Liver (tissue), 9 donors: ENCODE results near the gene TSPAN17. TPM values are rescaled to one million over a fixed set of nuclear protein-coding genes. Genes with fewer than 3 reads are reported as not detected.

ENCODE experiments used
- DNase-seq: peaks from one replicate; pipeline ENCODE4 v3.0.0-alpha.2; 2017; ENCODE audit warnings: low spot score
- H3K27ac ChIP-seq, 2 donors: one replicate each; pipeline ENCODE4 v1.7.0; 2013; ENCODE audit warnings: inconsistent platforms in 2 of 2, low read length in 2 of 2, control low read depth in 1 of 2, low read depth in 1 of 2, mild to moderate bottlenecking in 1 of 2
- H3K27me3 ChIP-seq, 4 donors: one replicate each; pipeline versions ENCODE4 v1.6.1 to v1.7.0; 2013; ENCODE audit warnings: low read length in 3 of 4, inconsistent platforms in 1 of 4, mild to moderate bottlenecking in 1 of 4, moderate library complexity in 1 of 4; ENCODE audit not compliant: control insufficient read depth in 4 of 4, insufficient read depth in 4 of 4
- H3K36me3 ChIP-seq, 4 donors: one replicate each; pipeline versions ENCODE4 v1.6.1 to v1.7.0; 2013; ENCODE audit warnings: low read length in 3 of 4, mild to moderate bottlenecking in 3 of 4, low read depth in 1 of 4, moderate library complexity in 1 of 4; ENCODE audit not compliant: control insufficient read depth in 4 of 4, insufficient read depth in 3 of 4
- H3K4me1 ChIP-seq, 4 donors: one replicate each; pipeline versions ENCODE4 v1.6.1 to v1.7.0; 2013; ENCODE audit warnings: low read length in 3 of 4, mild to moderate bottlenecking in 3 of 4, moderate library complexity in 1 of 4; ENCODE audit not compliant: control insufficient read depth in 4 of 4, insufficient read depth in 4 of 4
- H3K4me3 ChIP-seq, 3 donors: one replicate each; pipeline versions ENCODE4 v1.6.1 to v1.7.0; 2013; ENCODE audit warnings: low read length in 3 of 3, control low read depth in 1 of 3, low read depth in 1 of 3, mild to moderate bottlenecking in 1 of 3
- H3K9ac ChIP-seq, 2 donors: one replicate each; pipeline ENCODE4 v1.7.0; 2013; ENCODE audit warnings: low read length in 2 of 2, mild to moderate bottlenecking in 2 of 2, moderate library complexity in 2 of 2, control low read depth in 1 of 2, low read depth in 1 of 2
- H3K9me3 ChIP-seq, 4 donors: one replicate each; pipeline versions ENCODE4 v1.6.1 to v1.7.0; 2013; ENCODE audit warnings: low read length in 3 of 4; ENCODE audit not compliant: control insufficient read depth in 4 of 4
- CTCF ChIP-seq: fragments of 150-350 bp; IDR thresholded peaks from 2 replicates; pipeline ENCODE4 v1.5.1; 2017; ENCODE audit warnings: improper control_type of control experiment, low read depth, low read length; ENCODE audit not compliant: missing input control
- EGR1 ChIP-seq, 2 donors: IDR thresholded peaks; 2 replicates each; pipeline ENCODE4 v1.6.1; 2016 to 2018; ENCODE audit warnings: antibody characterized with exemption in 2 of 2, low read depth in 2 of 2
- FOXA1 ChIP-seq: IDR thresholded peaks from 2 replicates; pipeline ENCODE4 v1.6.1; 2016; ENCODE audit warnings: antibody characterized with exemption
- FOXA2 ChIP-seq: IDR thresholded peaks from 2 replicates; pipeline ENCODE4 v1.6.1; 2016; ENCODE audit warnings: antibody characterized with exemption
- GABPA ChIP-seq, 2 donors: IDR thresholded peaks in 1 of 2; conservative IDR thresholded peaks in 1 of 2; 2 replicates each; pipeline ENCODE4 v1.6.1; 2016; ENCODE audit warnings: antibody characterized with exemption in 2 of 2, mild to moderate bottlenecking in 1 of 2, moderate library complexity in 1 of 2
- HNF4A ChIP-seq, 2 donors: conservative IDR thresholded peaks; 2 replicates each; pipeline ENCODE4 v1.6.1; 2016; ENCODE audit warnings: antibody characterized with exemption in 2 of 2, mild to moderate bottlenecking in 2 of 2
- HNF4G ChIP-seq: IDR thresholded peaks from 2 replicates; pipeline ENCODE4 v1.6.1; 2016; ENCODE audit warnings: antibody characterized with exemption
- NR2F2 ChIP-seq: IDR thresholded peaks from 2 replicates; pipeline ENCODE4 v1.6.1; 2016; ENCODE audit warnings: antibody characterized with exemption
- RAD21 ChIP-seq, 2 donors: IDR thresholded peaks; 2 replicates each; pipeline ENCODE4 v1.6.1; 2016; ENCODE audit warnings: antibody characterized with exemption in 2 of 2, mild to moderate bottlenecking in 2 of 2
- RXRA ChIP-seq, 2 donors: IDR thresholded peaks; 2 replicates each; pipeline ENCODE4 v1.6.1; 2017 to 2018; ENCODE audit warnings: antibody characterized with exemption in 2 of 2, mild to moderate bottlenecking in 1 of 2
- TAF1 ChIP-seq: conservative IDR thresholded peaks from 2 replicates; pipeline ENCODE4 v1.6.1; 2016; ENCODE audit warnings: antibody characterized with exemption, mild to moderate bottlenecking
- YY1 ChIP-seq: IDR thresholded peaks from 2 replicates; pipeline ENCODE4 v1.6.1; 2016; ENCODE audit warnings: antibody characterized with exemption, mild to moderate bottlenecking
- ZBTB33 ChIP-seq: IDR thresholded peaks from 2 replicates; pipeline ENCODE4 v1.6.1; 2016; ENCODE audit warnings: antibody characterized with exemption
- WGBS: extraction: QIAGEN DNeasy Blood & Tissue Kit; methylation state at CpG from one replicate; pipeline ENCODE4 v1.1.7; 2013; 5-methylcytosine and 5-hydroxymethylcytosine counted together
- polyA plus RNA-seq, 2 donors: library from polyadenylated mRNA; stranded (reverse) in 1 of 2; unstranded in 1 of 2; fragments of 200-250 nt in 1 of 2; fragments of >200 nt in 1 of 2; fragmentation: Nextera tagmentation in 1 of 2; extraction: Ambion mirVana in 1 of 2; gene quantifications; one replicate each; pipeline versions ENCODE4 v1.2.1 to v1.2.3, GENCODE V29; 2013 to 2015
- total RNA-seq, 2 donors: library from RNA; depleted of rRNA; stranded (reverse); fragments of >200 nt; gene quantifications; one replicate each; pipeline ENCODE4 v1.2.3, GENCODE V29; 2014
- TF ChIP-seq, protein P1 (sequence below): IDR thresholded peaks from 2 replicates; pipeline ENCODE4 v1.6.1; 2016; ENCODE audit warnings: antibody characterized with exemption
- TF ChIP-seq, protein P2 (sequence below): IDR thresholded peaks from 2 replicates; pipeline ENCODE4 v1.6.1; 2016; ENCODE audit warnings: antibody characterized with exemption, mild to moderate bottlenecking
- donor health status: healthy.
- donor health status: healthy.
- donor health status: healthy.
- donor health status: healthy.
- donor health status: healthy.

TSPAN17 gene
- total and polyA plus RNA-seq, 4 donors = 5.7 to 43.4 (median 16.2) TPM

DNA sequence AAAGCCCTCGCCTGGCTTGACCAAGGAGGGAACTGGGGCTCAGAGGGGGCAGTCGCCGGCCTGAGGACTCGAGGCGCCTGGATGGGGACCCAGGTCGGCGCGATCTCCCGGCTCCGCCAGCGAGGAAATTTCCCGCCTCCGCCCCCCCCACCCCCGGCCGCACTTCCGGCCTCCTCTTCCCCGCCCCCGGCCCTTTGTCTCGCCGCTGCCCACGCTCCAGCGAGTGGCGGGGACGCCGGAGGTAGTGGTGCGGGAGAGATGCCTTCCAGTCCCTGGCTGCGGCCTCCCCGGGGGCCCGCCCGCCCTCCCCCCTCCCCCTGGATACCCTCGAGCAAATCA, 36.9 kb upstream of the TSPAN17 start:
- Histone ChIP-seq H3K9ac (no peak overlapping the region), H3K9me3 (no peaks in the 10 kb centered on the region), H3K4me1 (peaks cover 0 to 9% (median 4%) of the 10 kb centered on the region in 4 donors), H3K27ac (no peak overlapping the region), H3K36me3 (no peaks in the 10 kb centered on the region), H3K4me3 (peak overlapping the region in 2 of 3 donors; percentile 47 to 71), H3K27me3 (no peaks in the 10 kb centered on the region)
- 4% methylated on average over 31 of the region's 31 CpGs for WGBS
- DNase-seq = no peak
- no peak for TF ChIP-seq GABPA (IDR thresholded peaks at IDR 0.05 in 1 of 2, conservative IDR thresholded peaks at IDR 0.05 in 1 of 2)
- TF ChIP-seq HNF4A (conservative IDR thresholded peaks at IDR 0.05) = no peak
- TF ChIP-seq CTCF = no peak
- TF ChIP-seq FOXA2 = no peak
- TF ChIP-seq YY1 = no peak
- no peak for TF ChIP-seq FOXA1
- TF ChIP-seq, protein P1, sequence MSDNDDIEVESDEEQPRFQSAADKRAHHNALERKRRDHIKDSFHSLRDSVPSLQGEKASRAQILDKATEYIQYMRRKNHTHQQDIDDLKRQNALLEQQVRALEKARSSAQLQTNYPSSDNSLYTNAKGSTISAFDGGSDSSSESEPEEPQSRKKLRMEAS = no peak
- no peak for TF ChIP-seq ZBTB33
- no peak for TF ChIP-seq RXRA (IDR thresholded peaks at IDR 0.05)
- no peak for TF ChIP-seq TAF1
- TF ChIP-seq NR2F2 = no peak
- TF ChIP-seq RAD21 (IDR thresholded peaks at IDR 0.05) = no peak
- no peak for TF ChIP-seq EGR1 (IDR thresholded peaks at IDR 0.05; ENCODE audit: low read depth in 2 of 2)
- TF ChIP-seq HNF4G = no peak

DNA sequence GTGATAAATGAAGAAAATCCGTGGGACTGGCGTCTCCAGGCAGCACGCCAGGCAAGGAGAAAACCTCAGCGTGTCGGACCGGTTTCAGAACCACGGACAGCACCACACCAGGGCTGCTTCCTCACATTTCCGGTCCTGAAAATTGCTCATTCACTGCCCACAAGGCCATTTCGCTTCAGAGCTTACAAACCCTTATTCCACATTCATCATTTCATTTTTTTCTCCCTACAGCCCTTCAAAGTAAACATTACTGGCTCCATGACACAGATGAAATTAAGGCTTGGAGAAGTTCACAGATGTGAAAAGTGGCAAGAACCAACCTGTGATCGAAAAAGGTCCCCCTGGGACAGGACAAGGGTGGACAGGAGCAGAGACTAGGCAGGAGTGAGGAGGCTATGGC, 35.8 kb upstream of the TSPAN17 start:
- Histone ChIP-seq H3K27ac (no peak overlapping the region), H3K9me3 (no peaks in the 10 kb centered on the region), H3K4me3 (no peak overlapping the region), H3K4me1 (peaks cover 0 to 9% (median 4%) of the 10 kb centered on the region in 4 donors), H3K36me3 (no peaks in the 10 kb centered on the region), H3K27me3 (no peaks in the 10 kb centered on the region), H3K9ac (no peak overlapping the region)
- DNase-seq = peak; percentile 74
- 15% methylated on average over 10 of the region's 10 CpGs for WGBS
- TF ChIP-seq GABPA (IDR thresholded peaks at IDR 0.05 in 1 of 2, conservative IDR thresholded peaks at IDR 0.05 in 1 of 2) = peak in 1 of 2 donors; percentile 20
- TF ChIP-seq HNF4A (conservative IDR thresholded peaks at IDR 0.05) = no peak
- TF ChIP-seq, protein P2, sequence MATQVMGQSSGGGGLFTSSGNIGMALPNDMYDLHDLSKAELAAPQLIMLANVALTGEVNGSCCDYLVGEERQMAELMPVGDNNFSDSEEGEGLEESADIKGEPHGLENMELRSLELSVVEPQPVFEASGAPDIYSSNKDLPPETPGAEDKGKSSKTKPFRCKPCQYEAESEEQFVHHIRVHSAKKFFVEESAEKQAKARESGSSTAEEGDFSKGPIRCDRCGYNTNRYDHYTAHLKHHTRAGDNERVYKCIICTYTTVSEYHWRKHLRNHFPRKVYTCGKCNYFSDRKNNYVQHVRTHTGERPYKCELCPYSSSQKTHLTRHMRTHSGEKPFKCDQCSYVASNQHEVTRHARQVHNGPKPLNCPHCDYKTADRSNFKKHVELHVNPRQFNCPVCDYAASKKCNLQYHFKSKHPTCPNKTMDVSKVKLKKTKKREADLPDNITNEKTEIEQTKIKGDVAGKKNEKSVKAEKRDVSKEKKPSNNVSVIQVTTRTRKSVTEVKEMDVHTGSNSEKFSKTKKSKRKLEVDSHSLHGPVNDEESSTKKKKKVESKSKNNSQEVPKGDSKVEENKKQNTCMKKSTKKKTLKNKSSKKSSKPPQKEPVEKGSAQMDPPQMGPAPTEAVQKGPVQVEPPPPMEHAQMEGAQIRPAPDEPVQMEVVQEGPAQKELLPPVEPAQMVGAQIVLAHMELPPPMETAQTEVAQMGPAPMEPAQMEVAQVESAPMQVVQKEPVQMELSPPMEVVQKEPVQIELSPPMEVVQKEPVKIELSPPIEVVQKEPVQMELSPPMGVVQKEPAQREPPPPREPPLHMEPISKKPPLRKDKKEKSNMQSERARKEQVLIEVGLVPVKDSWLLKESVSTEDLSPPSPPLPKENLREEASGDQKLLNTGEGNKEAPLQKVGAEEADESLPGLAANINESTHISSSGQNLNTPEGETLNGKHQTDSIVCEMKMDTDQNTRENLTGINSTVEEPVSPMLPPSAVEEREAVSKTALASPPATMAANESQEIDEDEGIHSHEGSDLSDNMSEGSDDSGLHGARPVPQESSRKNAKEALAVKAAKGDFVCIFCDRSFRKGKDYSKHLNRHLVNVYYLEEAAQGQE = peak; percentile 99
